Endothelial cell of umbilical vein (primary cell): ENCODE measurements around the gene CMTM4. TPM values are rescaled to one million over a fixed set of nuclear protein-coding genes. Genes with fewer than 3 reads are reported as not detected.

ENCODE experiments used
- BruUV-seq: library from RNA; stranded (reverse); fragments of 400-500 nt; replicated peaks from 2 replicates; lab custom pipeline; 2021; lab: Mats Ljungman, UMichigan
- CTCF ChIA-PET: fragments of 300-600, 350-600 bp; sonication (Branson Sonifier 250); formaldehyde crosslinking; loops from one replicate; lab custom pipeline; 2021; ENCODE audit warnings: antibody characterized with exemption, inconsistent platforms; lab: Charles Lee
- POLR2A ChIA-PET: fragments of 300-600, 350-600 bp; sonication (Branson Sonifier 250); formaldehyde crosslinking; loops from one replicate; lab custom pipeline; 2021; ENCODE audit warnings: antibody characterized with exemption, inconsistent platforms; lab: Charles Lee
- DNase-seq: peaks from one replicate; pipeline ENCODE4 v3.0.0-alpha.2; 2011; ENCODE audit warnings: low read depth, low spot score
- FAIRE-seq: peaks from 2 replicates; lab custom pipeline; 2011; peaks lifted over from hg19 to GRCh38; lab: Jason Lieb, UNC
- H2AFZ ChIP-seq: 2 replicates; pipeline ENCODE4 v1.6.0; 2012; ENCODE audit warnings: low read depth, low read length, control low read depth, inconsistent platforms
- H3K27ac ChIP-seq: 2 replicates; pipeline ENCODE4 v1.5.1; 2011; ENCODE audit warnings: low read depth, mild to moderate bottlenecking, control low read depth, low read length, moderate library complexity; ENCODE audit not compliant: insufficient read depth
- H3K27me3 ChIP-seq, 2 experiments: 2 replicates each; pipeline versions ENCODE4 v1.6.0 to v1.6.1; 2011; ENCODE audit warnings: low read length in 2 of 2, mixed read lengths in 1 of 2; ENCODE audit not compliant: control insufficient read depth in 2 of 2, insufficient read depth in 2 of 2
- H3K36me3 ChIP-seq, 2 experiments: 2 replicates in 1 of 2; 3 replicates in 1 of 2; pipeline ENCODE4 v1.5.1; 2011; ENCODE audit warnings: low read length in 2 of 2, mild to moderate bottlenecking in 1 of 2, moderate library complexity in 1 of 2; ENCODE audit not compliant: control insufficient read depth in 2 of 2, insufficient read depth in 2 of 2; ENCODE audit errors: extremely low read depth in 1 of 2
- H3K4me1 ChIP-seq: 3 replicates; pipeline ENCODE4 v1.5.1; 2011; ENCODE audit warnings: mild to moderate bottlenecking, low read length; ENCODE audit not compliant: control insufficient read depth, insufficient read depth; ENCODE audit errors: extremely low read depth
- H3K4me2 ChIP-seq: 2 replicates; pipeline ENCODE4 v1.6.1; 2011; ENCODE audit warnings: low read length, control low read depth, mixed read lengths; ENCODE audit not compliant: insufficient read depth
- H3K4me3 ChIP-seq, 3 experiments: fragments of 200-600 bp in 1 of 3; sonication (generic), shearing (Covaris generic) in 1 of 3; replicated peaks in 1 of 3; 2 replicates each; pipeline ENCODE4 v1.5.1; 2011 to 2016; ENCODE audit warnings: control low read depth in 3 of 3, low read length in 3 of 3, mild to moderate bottlenecking in 2 of 3, inconsistent platforms in 1 of 3, low read depth in 1 of 3, moderate library complexity in 1 of 3; ENCODE audit not compliant: insufficient read depth in 1 of 3
- H3K79me2 ChIP-seq: 2 replicates; pipeline ENCODE4 v1.6.0; 2012; ENCODE audit warnings: low read length, inconsistent platforms; ENCODE audit not compliant: control insufficient read depth, insufficient read depth
- H3K9ac ChIP-seq: replicated peaks from 2 replicates; pipeline ENCODE3; 2011; ENCODE audit warnings: low read length, control low read depth; ENCODE audit not compliant: insufficient read depth; ENCODE audit errors: extremely low read depth
- H3K9me1 ChIP-seq: replicated peaks from 3 replicates; pipeline ENCODE4 v1.6.0; 2011; ENCODE audit warnings: mild to moderate bottlenecking, low read length; ENCODE audit not compliant: control insufficient read depth, insufficient read depth; ENCODE audit errors: extremely low read depth
- H3K9me3 ChIP-seq: replicated peaks from 2 replicates; pipeline ENCODE4 v1.5.1; 2012; ENCODE audit warnings: low read length, inconsistent platforms; ENCODE audit not compliant: control insufficient read depth, insufficient read depth
- H4K20me1 ChIP-seq: replicated peaks from 2 replicates; pipeline ENCODE3; 2011; ENCODE audit warnings: mild to moderate bottlenecking, low read length; ENCODE audit not compliant: control insufficient read depth, insufficient read depth; ENCODE audit errors: extremely low read depth
- EZH2 ChIP-seq: IDR thresholded peaks from 2 replicates; pipeline ENCODE4 v1.6.1; 2012; ENCODE audit warnings: borderline replicate concordance, low read depth, mild to moderate bottlenecking, moderate library complexity, low read length, inconsistent platforms; ENCODE audit not compliant: severe bottlenecking
- FOS ChIP-seq: IDR thresholded peaks from 2 replicates; pipeline ENCODE4 v1.6.1; 2011; ENCODE audit warnings: mild to moderate bottlenecking, low read length, moderate library complexity, borderline replicate concordance; ENCODE audit not compliant: insufficient read depth
- GATA2 ChIP-seq: IDR thresholded peaks from 2 replicates; pipeline ENCODE4 v1.7.0; 2011; ENCODE audit warnings: low read depth, mild to moderate bottlenecking, moderate library complexity, mixed read lengths, low read length; ENCODE audit not compliant: insufficient read length, insufficient read depth
- JUN ChIP-seq: IDR thresholded peaks from 2 replicates; pipeline ENCODE4 v1.6.1; 2011; ENCODE audit warnings: borderline replicate concordance, low read depth; ENCODE audit not compliant: insufficient read length, insufficient read depth
- MYC ChIP-seq: IDR thresholded peaks from one replicate; pipeline ENCODE4 v1.6.1; 2011; ENCODE audit warnings: mild to moderate bottlenecking, low read depth, low read length
- POLR2A ChIP-seq: IDR thresholded peaks from 2 replicates; pipeline ENCODE4 v1.6.1; 2012; ENCODE audit warnings: low read depth, mild to moderate bottlenecking, control low read depth, low read length
- POLR2AphosphoS5 ChIP-seq: IDR thresholded peaks from 2 replicates; pipeline ENCODE4 v1.6.1; 2012; ENCODE audit warnings: low read depth, mild to moderate bottlenecking, control low read depth, low read length, moderate library complexity; ENCODE audit not compliant: insufficient read depth
- dilution Hi-C: fragments of 300-500 bp; cut with MboI; formaldehyde crosslinking; loops from one replicate; pipeline ENCODE4 v1.15.0; 2019; ENCODE audit warnings: low sequenced_read_pairs; ENCODE audit not compliant: extremely low pct_ligation_motif_present
- intact Hi-C: fragments of 100-400 bp; cut with micrococcal nuclease; formaldehyde crosslinking; loops from one replicate; pipeline ENCODE4 v1.10.0; 2022
- polyA plus RNA-seq, 4 experiments: library from polyadenylated mRNA; depleted of rRNA in 3 of 4; stranded (reverse) in 3 of 4; unstranded in 1 of 4; fragments of >200 nt; gene quantifications; 2 replicates each; pipeline versions ENCODE4 v1.2.1 to v1.2.3, GENCODE V29; 2011 to 2012; ENCODE audit warnings: missing spikeins in 1 of 4
- total RNA-seq: library from RNA; stranded (reverse); gene quantifications from 2 replicates; pipeline ENCODE4 v1.2.3, GENCODE V29; 2021
- TF ChIP-seq, protein P1 (sequence below), 2 donors: IDR thresholded peaks; 1 replicate in 1 of 2; 2 replicates in 1 of 2; pipeline ENCODE4 v1.5.1; 2011; ENCODE audit warnings: low read length in 2 of 2, mild to moderate bottlenecking in 2 of 2, moderate library complexity in 2 of 2, control low read depth in 1 of 2, inconsistent platforms in 1 of 2, low read depth in 1 of 2; ENCODE audit not compliant: insufficient read depth in 1 of 2; ENCODE audit errors: extremely low read depth in 1 of 2
- TF ChIP-seq, protein P2 (sequence below): IDR thresholded peaks from 2 replicates; pipeline ENCODE4 v1.6.1; 2011; ENCODE audit not compliant: insufficient read depth, insufficient read length

Gene CMTM4
- total and polyA plus RNA-seq, 2 donors (not counting 3 experiments of a cell fraction or from before 2014, with no cell fraction given), result 9.0 to 10.7 TPM

DNA sequence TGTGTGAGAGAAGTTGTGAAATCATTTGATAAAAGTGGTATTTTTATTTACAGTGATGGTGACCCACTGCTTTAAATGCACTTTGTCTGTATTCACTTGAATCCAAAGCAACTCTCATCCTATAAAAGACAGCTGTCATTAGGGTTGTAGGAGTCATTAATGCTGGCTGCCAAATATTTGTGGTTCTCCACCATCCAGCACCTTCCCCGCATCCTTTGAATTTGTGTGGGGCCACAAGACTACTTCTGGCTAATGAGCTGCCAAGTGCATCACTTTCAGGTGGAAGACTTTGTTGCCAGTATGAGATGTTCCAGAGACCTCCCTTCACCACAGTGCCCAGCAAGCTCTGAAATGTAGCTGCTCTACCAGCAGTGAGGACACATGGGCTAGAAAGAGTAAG, 48.7 kb downstream of the CMTM4 start:
- no peak for TF ChIP-seq POLR2A
- TF ChIP-seq JUN, result no peak
- TF ChIP-seq, protein P1, sequence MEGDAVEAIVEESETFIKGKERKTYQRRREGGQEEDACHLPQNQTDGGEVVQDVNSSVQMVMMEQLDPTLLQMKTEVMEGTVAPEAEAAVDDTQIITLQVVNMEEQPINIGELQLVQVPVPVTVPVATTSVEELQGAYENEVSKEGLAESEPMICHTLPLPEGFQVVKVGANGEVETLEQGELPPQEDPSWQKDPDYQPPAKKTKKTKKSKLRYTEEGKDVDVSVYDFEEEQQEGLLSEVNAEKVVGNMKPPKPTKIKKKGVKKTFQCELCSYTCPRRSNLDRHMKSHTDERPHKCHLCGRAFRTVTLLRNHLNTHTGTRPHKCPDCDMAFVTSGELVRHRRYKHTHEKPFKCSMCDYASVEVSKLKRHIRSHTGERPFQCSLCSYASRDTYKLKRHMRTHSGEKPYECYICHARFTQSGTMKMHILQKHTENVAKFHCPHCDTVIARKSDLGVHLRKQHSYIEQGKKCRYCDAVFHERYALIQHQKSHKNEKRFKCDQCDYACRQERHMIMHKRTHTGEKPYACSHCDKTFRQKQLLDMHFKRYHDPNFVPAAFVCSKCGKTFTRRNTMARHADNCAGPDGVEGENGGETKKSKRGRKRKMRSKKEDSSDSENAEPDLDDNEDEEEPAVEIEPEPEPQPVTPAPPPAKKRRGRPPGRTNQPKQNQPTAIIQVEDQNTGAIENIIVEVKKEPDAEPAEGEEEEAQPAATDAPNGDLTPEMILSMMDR (IDR thresholded peaks at IDR 0.05; ENCODE audit: extremely low read depth in 1 of 2, insufficient read depth in 1 of 2, low read depth in 1 of 2, low read length in 2 of 2), result no peak
- no peak for TF ChIP-seq FOS
- no peak for TF ChIP-seq MYC
- no peak for TF ChIP-seq EZH2
- no peak for TF ChIP-seq POLR2AphosphoS5
- TF ChIP-seq, protein P2, sequence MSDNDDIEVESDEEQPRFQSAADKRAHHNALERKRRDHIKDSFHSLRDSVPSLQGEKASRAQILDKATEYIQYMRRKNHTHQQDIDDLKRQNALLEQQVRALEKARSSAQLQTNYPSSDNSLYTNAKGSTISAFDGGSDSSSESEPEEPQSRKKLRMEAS, result no peak
- TF ChIP-seq GATA2, result no peak
- intact Hi-C loops, result no loop called here
- Histone ChIP-seq H3K27me3 (no peaks in the 10 kb centered on the region), H3K79me2 (no peaks in the 10 kb centered on the region), H3K9ac (no peak overlapping the region), H3K4me1 (no peaks in the 10 kb centered on the region), H3K9me3 (no peaks in the 10 kb centered on the region), H3K36me3 (no peaks in the 10 kb centered on the region), H4K20me1 (no peaks in the 10 kb centered on the region), H2AFZ (no peak overlapping the region), H3K27ac (no peak overlapping the region), H3K4me3 (no peak overlapping the region), H3K9me1 (no peaks in the 10 kb centered on the region), H3K4me2 (no peak overlapping the region)
- CTCF ChIA-PET, result interaction anchor here (1.4 to 1.8 kb wide), 2 partner anchors 8 to 39 kb away, joined by 5 to 6 read pairs; no protein-coding TSS in a partner anchor
- no TSS peak for BruUV-seq
- dilution Hi-C loops, result no loop called here
- DNase-seq, result no peak
- FAIRE-seq, result no peak
- POLR2A ChIA-PET, result no interaction called here
